Type B pancreatic cell (in vitro differentiated cells): Measurements from ENCODE around the gene TGFA. TPM values are rescaled to one million over a fixed set of nuclear protein-coding genes. Genes with fewer than 3 reads are reported as not detected.

Source experiments
- DNase-seq: peaks from one replicate; pipeline ENCODE4 v3.0.0; 2021; ENCODE audit warnings: mixed read lengths; ENCODE audit not compliant: unreplicated experiment; ENCODE audit errors: extremely low spot score
- H3K27ac Mint-ChIP-seq: 2 replicates; pipeline ENCODE4 v1.8.0; 2021; ENCODE audit warnings: mild to moderate bottlenecking, mixed read lengths
- H3K27me3 Mint-ChIP-seq: 2 replicates; pipeline ENCODE4 v1.8.0; 2021; ENCODE audit warnings: mixed read lengths
- H3K36me3 Mint-ChIP-seq: 2 replicates; pipeline ENCODE4 v1.8.0; 2021; ENCODE audit warnings: mixed read lengths
- H3K4me1 Mint-ChIP-seq: one replicate; pipeline ENCODE4 v1.8.0; 2021; ENCODE audit warnings: mixed read lengths; ENCODE audit not compliant: unreplicated experiment
- H3K4me3 Mint-ChIP-seq: 2 replicates; pipeline ENCODE4 v1.8.0; 2021; ENCODE audit warnings: mild to moderate bottlenecking, mixed read lengths
- H3K9me3 Mint-ChIP-seq: 2 replicates; pipeline ENCODE4 v1.8.0; 2021; ENCODE audit warnings: mixed read lengths
- CTCF ChIP-seq: fragments of 200-600 bp; sonication (generic); conservative IDR thresholded peaks from 2 replicates; pipeline ENCODE4 v1.5.0; 2021; ENCODE audit warnings: antibody characterized with exemption, mild to moderate bottlenecking
- total RNA-seq: library from RNA; stranded (reverse); gene quantifications from 2 replicates; pipeline ENCODE4 v1.2.1, GENCODE V29; 2021; ENCODE audit warnings: low replicate concordance

Gene TGFA
- total RNA-seq, 1 donor from 2014 or later, result 6.8 TPM

GRCh38 chr2:70520825-70521224 lies 32.8 kb downstream of the TGFA start:
- DNase-seq, result no peak
- TF ChIP-seq CTCF, result no peak
- Mint-ChIP-seq H3K27me3 (peaks cover 11% of the 10 kb centered on the region), H3K4me1 (peaks cover 14% of the 10 kb centered on the region), H3K4me3 (no peak overlapping the region), H3K36me3 (peaks cover 6% of the 10 kb centered on the region), H3K9me3 (peaks cover 6% of the 10 kb centered on the region), H3K27ac (peak overlapping the region; percentile 62)

GRCh38 chr2:70519453-70519852 lies 34.2 kb downstream of the TGFA start:
- TF ChIP-seq CTCF, result no peak
- H3K9me3 Mint-ChIP-seq, result peaks cover 6% of the 10 kb centered on the region
- no peak overlapping the region for H3K4me3 Mint-ChIP-seq
- no peak for DNase-seq
- H3K27me3 Mint-ChIP-seq, result peaks cover 11% of the 10 kb centered on the region
- peaks cover 18% of the 10 kb centered on the region for H3K4me1 Mint-ChIP-seq
- H3K36me3 Mint-ChIP-seq, result peaks cover 6% of the 10 kb centered on the region
- H3K27ac Mint-ChIP-seq, result no peak overlapping the region

- peaks cover 6% of the 10 kb centered on the region for H3K9me3 Mint-ChIP-seq
- DNase-seq, result no peak
- no peak overlapping the region for H3K4me3 Mint-ChIP-seq
- peaks cover 24% of the 10 kb centered on the region for H3K4me1 Mint-ChIP-seq
- peaks cover 6% of the 10 kb centered on the region for H3K36me3 Mint-ChIP-seq
- TF ChIP-seq CTCF, result no peak
- H3K27ac Mint-ChIP-seq, result no peak overlapping the region
- H3K27me3 Mint-ChIP-seq, result peaks cover 9% of the 10 kb centered on the region
These were observed 35.1 kb downstream of the TGFA start for GRCh38 chr2:70518557-70518956.

GRCh38 chr2:70517804-70518203 lies 35.8 kb downstream of the TGFA start:
- Mint-ChIP-seq H3K4me1 (peaks cover 24% of the 10 kb centered on the region), H3K36me3 (peaks cover 6% of the 10 kb centered on the region), H3K27me3 (peaks cover 6% of the 10 kb centered on the region), H3K4me3 (no peak overlapping the region), H3K27ac (no peak overlapping the region), H3K9me3 (peaks cover 6% of the 10 kb centered on the region)
- DNase-seq, result no peak
- TF ChIP-seq CTCF, result no peak

- TF ChIP-seq CTCF, result no peak
- no peak overlapping the region for H3K27ac Mint-ChIP-seq
- no peak overlapping the region for H3K4me3 Mint-ChIP-seq
These were observed 37.0 kb downstream of the TGFA start for GRCh38 chr2:70516596-70516995.

GRCh38 chr2:70515938-70516337 lies 37.7 kb downstream of the TGFA start:
- Mint-ChIP-seq H3K27me3 (peaks cover 4% of the 10 kb centered on the region), H3K4me1 (peaks cover 22% of the 10 kb centered on the region), H3K4me3 (no peak overlapping the region), H3K36me3 (peaks cover 4% of the 10 kb centered on the region), H3K27ac (no peak overlapping the region), H3K9me3 (peaks cover 4% of the 10 kb centered on the region)
- DNase-seq, result no peak
- no peak for TF ChIP-seq CTCF

More at GRCh38 chr2:70516596-70516995, 37.0 kb downstream of the TGFA start:
- peaks cover 24% of the 10 kb centered on the region for H3K4me1 Mint-ChIP-seq
- peaks cover 6% of the 10 kb centered on the region for H3K9me3 Mint-ChIP-seq
- peaks cover 6% of the 10 kb centered on the region for H3K36me3 Mint-ChIP-seq
- H3K27me3 Mint-ChIP-seq, result peaks cover 6% of the 10 kb centered on the region
- no peak for DNase-seq
